Muscle layer of duodenum (tissue), 2 donors: Measurements from ENCODE around the gene LRIG1.
A peak's percentile ranks its signal among the peaks of the same experiment; 100 is the strongest.

ENCODE experiments used
- H3K27ac ChIP-seq: one replicate; pipeline ENCODE4 v1.7.0; 2013; ENCODE audit warnings: mild to moderate bottlenecking, low read length
- H3K27me3 ChIP-seq: one replicate; pipeline ENCODE4 v1.7.0; 2013; ENCODE audit warnings: low read depth, mild to moderate bottlenecking, control low read depth, low read length
- H3K36me3 ChIP-seq, 2 donors: one replicate each; pipeline ENCODE4 v1.7.0; 2013; ENCODE audit warnings: low read length in 2 of 2, control low read depth in 1 of 2, mild to moderate bottlenecking in 1 of 2; ENCODE audit not compliant: insufficient read depth in 2 of 2, control insufficient read depth in 1 of 2
- H3K4me1 ChIP-seq, 2 donors: one replicate each; pipeline ENCODE4 v1.7.0; 2013; ENCODE audit warnings: low read length in 2 of 2, mild to moderate bottlenecking in 2 of 2, control low read depth in 1 of 2, moderate library complexity in 1 of 2; ENCODE audit not compliant: insufficient read depth in 2 of 2, control insufficient read depth in 1 of 2
- H3K4me3 ChIP-seq, 2 donors: one replicate each; pipeline ENCODE4 v1.7.0; 2013; ENCODE audit warnings: low read length in 2 of 2, low read depth in 1 of 2, mild to moderate bottlenecking in 1 of 2
- H3K9me3 ChIP-seq, 2 donors: one replicate each; pipeline ENCODE4 v1.7.0; 2013; ENCODE audit warnings: low read length in 2 of 2, control low read depth in 1 of 2, mild to moderate bottlenecking in 1 of 2; ENCODE audit not compliant: control insufficient read depth in 1 of 2
- donor health status: healthy.

Gene LRIG1

DNA sequence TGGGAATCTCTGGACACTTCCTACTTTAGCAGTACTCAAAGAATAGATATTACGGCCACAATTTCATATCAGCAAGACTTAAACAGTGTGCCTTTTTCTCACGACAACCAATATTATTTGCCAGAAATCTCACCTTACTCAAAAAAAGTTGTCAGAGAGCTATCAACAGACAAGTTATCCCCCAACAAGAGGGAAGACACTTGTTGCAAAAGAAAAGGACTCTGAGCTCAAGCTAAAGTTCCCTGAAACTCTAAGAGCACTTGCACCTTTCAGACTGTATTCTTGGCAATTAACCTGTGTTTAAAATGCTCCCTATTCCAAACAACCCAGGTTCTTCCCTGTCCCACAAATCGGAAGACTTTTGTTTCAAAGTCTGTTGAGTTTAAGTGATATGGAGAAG is 4.5 kb downstream of the LRIG1 start:
- Histone ChIP-seq H3K4me3 (no peak overlapping the region), H3K27ac (peak overlapping the region; percentile 93), H3K4me1 (peaks cover 24 to 43% of the 10 kb centered on the region in 2 donors), H3K9me3 (no peaks in the 10 kb centered on the region), H3K36me3 (no peaks in the 10 kb centered on the region), H3K27me3 (no peaks in the 10 kb centered on the region)

DNA sequence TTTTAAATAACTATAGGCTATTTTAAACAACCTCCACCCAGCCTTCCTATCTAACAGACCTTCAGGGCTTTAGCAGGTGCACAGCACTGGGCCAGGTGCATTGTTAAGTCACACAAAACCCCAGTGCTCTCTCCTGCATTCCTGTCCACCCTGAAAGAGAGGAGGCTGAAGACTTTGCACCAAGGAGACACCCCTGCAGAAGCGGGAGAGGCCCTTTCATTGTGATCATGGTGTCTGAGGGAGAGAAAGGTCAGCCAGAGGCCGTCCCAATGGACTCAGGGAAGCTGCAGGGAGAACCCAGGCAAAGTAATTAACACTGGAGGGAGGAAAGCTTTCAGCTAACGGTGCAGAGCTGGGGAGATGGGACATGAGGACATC is 5.2 kb downstream of the LRIG1 start:
- Histone ChIP-seq H3K27ac (peak overlapping the region; percentile 93), H3K27me3 (no peaks in the 10 kb centered on the region), H3K36me3 (no peaks in the 10 kb centered on the region), H3K4me3 (peak overlapping the region in 1 of 2 donors; percentile 30), H3K4me1 (peaks cover 28 to 49% of the 10 kb centered on the region in 2 donors), H3K9me3 (no peaks in the 10 kb centered on the region)

GRCh38 chr3:66494959-66495667 is 5.7 kb downstream of the LRIG1 start:
- Histone ChIP-seq H3K36me3 (no peaks in the 10 kb centered on the region), H3K4me3 (peak overlapping the region in 1 of 2 donors; percentile 30), H3K27ac (peak overlapping the region; percentile 93), H3K27me3 (no peaks in the 10 kb centered on the region), H3K9me3 (no peaks in the 10 kb centered on the region), H3K4me1 (peaks cover 32 to 55% of the 10 kb centered on the region in 2 donors)

- Histone ChIP-seq H3K9me3 (no peaks in the 10 kb centered on the region), H3K4me1 (peaks cover 38 to 59% of the 10 kb centered on the region in 2 donors), H3K27ac (peak overlapping the region; percentile 67), H3K27me3 (no peaks in the 10 kb centered on the region), H3K4me3 (no peak overlapping the region), H3K36me3 (no peaks in the 10 kb centered on the region)
Observed at GRCh38 chr3:66493458-66494099, 7.2 kb downstream of the LRIG1 start.

DNA sequence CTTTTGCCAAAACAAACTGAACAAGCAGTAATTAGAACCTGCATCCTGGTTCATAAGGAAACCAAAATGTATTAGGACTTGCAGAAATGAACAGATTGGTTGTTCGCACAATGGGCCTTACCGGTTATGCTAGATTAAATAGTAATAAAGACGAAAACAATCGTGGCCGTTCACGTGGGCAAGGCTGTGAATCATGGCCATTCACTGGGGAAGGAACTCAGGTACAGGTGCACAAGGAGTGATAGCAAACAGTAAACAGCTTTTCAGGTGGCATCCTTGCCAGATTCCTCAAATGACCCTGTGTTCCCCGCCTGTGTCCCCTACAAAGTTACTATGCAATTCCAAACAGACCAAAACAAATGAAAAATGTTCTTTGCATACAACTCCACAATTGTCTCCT is 8.2 kb downstream of the LRIG1 start:
- peaks cover 39 to 62% of the 10 kb centered on the region in 2 donors for H3K4me1 ChIP-seq
- no peaks in the 10 kb centered on the region for H3K27me3 ChIP-seq
- H3K27ac ChIP-seq: peak overlapping the region; percentile 67
- H3K4me3 ChIP-seq: no peak overlapping the region
- no peaks in the 10 kb centered on the region for H3K36me3 ChIP-seq
- no peaks in the 10 kb centered on the region for H3K9me3 ChIP-seq

DNA sequence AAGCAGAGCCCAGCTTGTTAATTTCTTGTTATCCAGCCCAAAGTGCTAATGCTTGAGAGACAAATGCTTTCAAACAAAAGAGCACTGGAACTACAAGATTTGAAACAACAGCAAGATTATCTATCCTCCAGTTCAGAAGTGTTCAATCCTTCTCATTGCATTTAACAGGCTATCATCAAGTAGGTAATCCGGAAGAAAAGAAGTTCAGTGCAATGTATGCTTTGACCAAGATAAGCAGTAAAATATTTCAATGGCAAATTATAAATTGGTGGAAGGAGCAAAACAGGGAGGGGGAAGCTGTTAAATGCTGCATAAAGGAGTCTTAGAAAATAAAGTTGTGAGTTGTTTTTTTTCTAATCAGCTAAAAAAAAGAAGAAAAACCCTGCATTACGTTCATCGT is 8.8 kb downstream of the LRIG1 start:
- Histone ChIP-seq H3K27ac (peak overlapping the region; percentile 67), H3K27me3 (no peaks in the 10 kb centered on the region), H3K36me3 (no peaks in the 10 kb centered on the region), H3K9me3 (no peaks in the 10 kb centered on the region), H3K4me3 (no peak overlapping the region), H3K4me1 (peaks cover 44 to 62% of the 10 kb centered on the region in 2 donors)

DNA sequence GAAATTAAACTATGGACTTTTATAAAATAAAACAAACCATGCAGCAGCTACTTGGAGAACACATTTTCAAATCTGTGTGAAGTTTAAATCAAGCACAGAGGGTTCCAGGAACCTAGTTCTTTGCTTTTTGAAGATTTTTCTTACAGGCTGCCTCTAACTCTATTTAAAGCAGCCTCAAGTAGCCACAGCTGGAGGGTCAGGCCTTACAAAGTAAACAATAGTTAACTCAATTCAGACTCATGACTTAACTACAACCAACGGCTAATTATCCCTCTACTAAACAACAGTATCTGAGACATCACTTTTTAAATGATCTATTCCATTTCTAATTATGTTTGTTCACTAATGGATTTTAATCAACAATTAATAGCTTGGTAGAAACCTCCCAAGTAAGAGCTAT is 9.8 kb downstream of the LRIG1 start:
- H3K4me3 ChIP-seq: no peak overlapping the region

GRCh38 chr3:66490214-66490613 is 10.6 kb downstream of the LRIG1 start:
- Histone ChIP-seq H3K27ac (peak overlapping the region; percentile 67), H3K9me3 (no peaks in the 10 kb centered on the region), H3K27me3 (no peaks in the 10 kb centered on the region), H3K4me3 (no peak overlapping the region), H3K4me1 (peaks cover 44 to 50% of the 10 kb centered on the region in 2 donors), H3K36me3 (no peaks in the 10 kb centered on the region)

More for the DNA sequence above, 9.8 kb downstream of the LRIG1 start:
- Histone ChIP-seq H3K36me3 (no peaks in the 10 kb centered on the region), H3K27me3 (no peaks in the 10 kb centered on the region), H3K9me3 (no peaks in the 10 kb centered on the region), H3K4me1 (peaks cover 43 to 56% of the 10 kb centered on the region in 2 donors), H3K27ac (peak overlapping the region; percentile 67)

DNA sequence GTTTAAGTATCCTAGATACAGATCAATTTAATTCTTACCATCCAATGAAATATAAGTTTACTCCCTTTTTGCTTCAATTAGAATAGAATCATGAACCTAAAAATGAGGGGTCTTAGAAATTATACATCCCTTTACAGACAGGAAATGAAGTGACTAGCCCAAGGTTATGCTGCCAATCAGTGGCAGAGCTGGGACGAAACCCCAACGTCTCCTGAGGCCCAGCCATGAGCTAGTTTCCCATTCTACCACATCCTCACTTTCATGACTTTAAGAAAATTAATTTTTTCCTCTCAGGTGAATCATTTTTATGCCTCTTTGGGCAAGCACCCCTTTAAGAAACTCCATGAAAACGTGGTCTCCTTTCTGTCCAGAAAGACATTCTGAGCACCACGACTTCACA is 11.2 kb downstream of the LRIG1 start:
- H3K27ac ChIP-seq: peak overlapping the region; percentile 47
- no peaks in the 10 kb centered on the region for H3K27me3 ChIP-seq
- no peaks in the 10 kb centered on the region for H3K9me3 ChIP-seq
- H3K36me3 ChIP-seq: no peaks in the 10 kb centered on the region
- no peak overlapping the region for H3K4me3 ChIP-seq
- peaks cover 43 to 50% of the 10 kb centered on the region in 2 donors for H3K4me1 ChIP-seq

GRCh38 chr3:66489115-66489514 is 11.7 kb downstream of the LRIG1 start:
- Histone ChIP-seq H3K9me3 (no peaks in the 10 kb centered on the region), H3K36me3 (no peaks in the 10 kb centered on the region), H3K27ac (peak overlapping the region; percentile 47), H3K4me1 (peaks cover 40 to 54% of the 10 kb centered on the region in 2 donors), H3K27me3 (no peaks in the 10 kb centered on the region), H3K4me3 (no peak overlapping the region)

GRCh38 chr3:66488492-66488891 is 12.3 kb downstream of the LRIG1 start:
- Histone ChIP-seq H3K27ac (peak overlapping the region; percentile 47), H3K9me3 (no peaks in the 10 kb centered on the region), H3K4me1 (peaks cover 38 to 57% of the 10 kb centered on the region in 2 donors)

More at GRCh38 chr3:66488492-66488891, 12.3 kb downstream of the LRIG1 start:
- Histone ChIP-seq H3K27me3 (no peaks in the 10 kb centered on the region), H3K36me3 (no peaks in the 10 kb centered on the region), H3K4me3 (no peak overlapping the region)
